SU-DHL-6 (cell line): ENCODE data around the gene KRTAP10-11.
"Not testable (repeated sequence)": the region's sequence is repeated elsewhere in the genome, so short reads cannot be mapped to it uniquely, and the experiment has no call there.

Experiments used
- EZH2phosphoT487 ChIP-seq: fragments of 200-600 bp; sonication (generic), shearing (Covaris generic); conservative IDR thresholded peaks from 2 replicates; pipeline ENCODE4 v1.6.1; 2018; ENCODE audit warnings: mild to moderate bottlenecking, antibody characterized with exemption, low read length, moderate library complexity, mixed read lengths
- TF ChIP-seq, protein P1 (sequence below): fragments of 200-600 bp; sonication (generic); IDR thresholded peaks from one replicate; pipeline ENCODE4 v1.5.1; 2017; ENCODE audit warnings: antibody characterized with exemption, mild to moderate bottlenecking, low read length, moderate library complexity; ENCODE audit not compliant: insufficient read depth, poor library complexity, severe bottlenecking

DNA sequence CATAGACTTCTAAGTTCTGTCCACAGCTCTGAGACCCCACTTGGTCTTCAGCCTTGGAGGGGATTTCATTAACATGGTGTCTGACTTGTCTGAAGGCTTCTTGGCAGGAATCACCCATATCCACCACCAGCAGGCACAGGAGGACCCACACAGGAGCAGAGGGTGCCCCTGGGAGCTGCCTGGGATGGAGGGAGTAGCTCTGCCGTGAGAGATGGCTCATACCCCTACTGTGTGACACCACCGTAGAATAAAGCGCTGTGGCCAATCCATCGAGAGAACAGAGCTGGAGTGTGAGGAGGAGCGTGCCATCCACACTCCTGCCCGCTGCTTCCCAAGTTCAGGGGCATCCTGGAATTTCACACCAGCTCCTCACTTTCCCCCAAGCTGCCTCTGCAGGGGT is 38.8 kb downstream of the KRTAP10-11 start:
- TF ChIP-seq, protein P1, sequence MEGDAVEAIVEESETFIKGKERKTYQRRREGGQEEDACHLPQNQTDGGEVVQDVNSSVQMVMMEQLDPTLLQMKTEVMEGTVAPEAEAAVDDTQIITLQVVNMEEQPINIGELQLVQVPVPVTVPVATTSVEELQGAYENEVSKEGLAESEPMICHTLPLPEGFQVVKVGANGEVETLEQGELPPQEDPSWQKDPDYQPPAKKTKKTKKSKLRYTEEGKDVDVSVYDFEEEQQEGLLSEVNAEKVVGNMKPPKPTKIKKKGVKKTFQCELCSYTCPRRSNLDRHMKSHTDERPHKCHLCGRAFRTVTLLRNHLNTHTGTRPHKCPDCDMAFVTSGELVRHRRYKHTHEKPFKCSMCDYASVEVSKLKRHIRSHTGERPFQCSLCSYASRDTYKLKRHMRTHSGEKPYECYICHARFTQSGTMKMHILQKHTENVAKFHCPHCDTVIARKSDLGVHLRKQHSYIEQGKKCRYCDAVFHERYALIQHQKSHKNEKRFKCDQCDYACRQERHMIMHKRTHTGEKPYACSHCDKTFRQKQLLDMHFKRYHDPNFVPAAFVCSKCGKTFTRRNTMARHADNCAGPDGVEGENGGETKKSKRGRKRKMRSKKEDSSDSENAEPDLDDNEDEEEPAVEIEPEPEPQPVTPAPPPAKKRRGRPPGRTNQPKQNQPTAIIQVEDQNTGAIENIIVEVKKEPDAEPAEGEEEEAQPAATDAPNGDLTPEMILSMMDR = not testable (repeated sequence)
- not testable (repeated sequence) for TF ChIP-seq EZH2phosphoT487
